CD4-positive, alpha-beta T cell treated with Interleukin-10 for 1 hour (primary cell): Measurements from ENCODE around the gene TMED7.

Source experiments
- DNase-seq: peaks from one replicate; pipeline ENCODE4 v3.0.0-alpha.2; 2020

TMED7 gene

GRCh38 chr5:115626445-115626823 is 598 bp upstream of the TMED7 start:
- no peak for DNase-seq

GRCh38 chr5:115624994-115625393 is 842 bp downstream of the TMED7 start:
- DNase-seq: peak; percentile 23

- no peak for DNase-seq
These were observed 2.2 kb downstream of the TMED7 start for GRCh38 chr5:115623658-115624057.

- DNase-seq: no peak
These were observed 4.4 kb downstream of the TMED7 start for GRCh38 chr5:115621365-115621900.

GRCh38 chr5:115616892-115617291 is 8.9 kb downstream of the TMED7 start:
- no peak for DNase-seq

- DNase-seq: no peak
These were observed 9.4 kb downstream of the TMED7 start for GRCh38 chr5:115616472-115616871.

- DNase-seq: no peak
These were observed 14.0 kb downstream of the TMED7 start for GRCh38 chr5:115611873-115612272.

- no peak for DNase-seq
These were observed 17.9 kb downstream of the TMED7 start for GRCh38 chr5:115607935-115608334.

- DNase-seq: no peak
These were observed 20.4 kb downstream of the TMED7 start for GRCh38 chr5:115605436-115605835.

GRCh38 chr5:115602591-115603125 is 23.2 kb downstream of the TMED7 start:
- no peak for DNase-seq

- DNase-seq: peak; percentile 63
These were observed 23.9 kb downstream of the TMED7 start, which contains the start of gene TICAM2 for GRCh38 chr5:115601701-115602590. Gene TICAM2 (minus strand): TSS chr5:115602479. CDS start chr5:115581256, 21,223 bp downstream.

GRCh38 chr5:115600766-115601165 is 25.1 kb downstream of the TMED7 start:
- DNase-seq: no peak

- DNase-seq: no peak
These were observed 25.9 kb downstream of the TMED7 start for GRCh38 chr5:115599924-115600323.

- DNase-seq: no peak
These were observed 26.3 kb downstream of the TMED7 start for GRCh38 chr5:115599502-115599901.

GRCh38 chr5:115594128-115595047 is 31.4 kb downstream of the TMED7 start:
- DNase-seq: no peak

- DNase-seq: no peak
These were observed 36.8 kb downstream of the TMED7 start for GRCh38 chr5:115589043-115589442.

GRCh38 chr5:115588640-115589039 is 37.2 kb downstream of the TMED7 start:
- DNase-seq: no peak

- peak; percentile 38 for DNase-seq
These were observed 39.2 kb downstream of the TMED7 start for GRCh38 chr5:115586525-115587146.

GRCh38 chr5:115585265-115585664 is 40.6 kb downstream of the TMED7 start:
- DNase-seq: no peak

GRCh38 chr5:115584501-115584900 is 41.3 kb downstream of the TMED7 start:
- DNase-seq: no peak

GRCh38 chr5:115583474-115583873 is 42.4 kb downstream of the TMED7 start:
- DNase-seq: no peak

- no peak for DNase-seq
These were observed 44.9 kb downstream of the TMED7 start for GRCh38 chr5:115580941-115581340.

- no peak for DNase-seq
These were observed 46.1 kb downstream of the TMED7 start for GRCh38 chr5:115579747-115580173.
